Stimulated activated CD4-positive, alpha-beta T cell treated with anti-CD3 and anti-CD28 coated beads, Interleukin-4, amount 100 ng/mL, for 1 hour (primary cell): ENCODE results near the gene TAF3.

Experiments
- DNase-seq: peaks from one replicate; pipeline ENCODE4 v3.0.0-alpha.2; 2020

Gene TAF3

DNA sequence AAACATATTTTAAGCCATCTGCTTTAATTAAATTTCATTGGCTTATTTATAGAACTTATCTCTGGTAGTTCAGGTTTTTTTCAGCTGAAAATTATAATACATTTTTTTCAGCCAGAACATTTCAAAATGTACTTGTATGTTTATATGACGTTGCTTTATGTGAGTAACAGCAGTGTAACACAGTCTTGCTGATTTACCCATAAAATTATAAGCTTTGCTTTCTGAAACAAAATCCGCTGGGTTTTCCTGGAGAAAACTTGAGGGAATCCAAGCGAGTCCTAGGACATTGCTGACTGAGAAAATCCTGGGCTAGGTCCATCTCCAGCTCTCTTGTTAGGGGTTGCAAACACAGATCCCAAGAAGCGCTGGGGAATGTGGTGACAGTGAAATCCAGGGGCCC, 124.0 kb downstream of the TAF3 start:
- DNase-seq, result no peak

DNA sequence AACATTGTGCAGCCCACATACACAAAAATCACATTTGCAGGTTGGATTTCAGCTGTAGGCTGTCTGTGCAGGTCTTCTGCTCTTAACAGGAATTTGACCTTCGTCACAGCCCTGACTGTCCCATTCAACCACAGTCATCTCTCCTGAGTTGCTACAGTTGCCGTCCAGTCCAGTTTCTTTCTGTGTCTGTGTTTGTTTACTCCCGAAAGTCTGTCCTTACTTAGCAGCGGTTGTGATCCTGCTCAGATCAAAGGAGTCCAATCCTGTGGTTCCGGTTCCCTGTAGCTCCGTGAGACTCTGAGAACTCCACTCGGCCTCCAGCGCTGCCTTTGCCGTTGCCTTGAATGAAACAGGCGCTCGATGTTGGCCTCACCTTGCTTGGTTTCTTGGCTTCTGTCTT, 124.6 kb downstream of the TAF3 start:
- DNase-seq, result no peak

DNA sequence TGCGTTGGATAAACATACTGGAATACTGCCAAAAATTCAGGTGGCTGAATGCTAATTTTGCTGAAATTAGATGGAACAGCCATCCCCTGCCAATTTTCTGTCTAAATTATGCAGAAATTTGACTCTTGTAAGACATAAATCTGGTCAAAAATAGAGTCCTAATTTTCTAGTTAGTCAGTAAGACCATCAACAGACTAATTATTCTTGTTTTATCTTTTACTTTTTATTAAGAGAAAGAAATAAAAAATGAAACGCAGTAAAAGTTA, 125.8 kb downstream of the TAF3 start:
- no peak for DNase-seq

DNA sequence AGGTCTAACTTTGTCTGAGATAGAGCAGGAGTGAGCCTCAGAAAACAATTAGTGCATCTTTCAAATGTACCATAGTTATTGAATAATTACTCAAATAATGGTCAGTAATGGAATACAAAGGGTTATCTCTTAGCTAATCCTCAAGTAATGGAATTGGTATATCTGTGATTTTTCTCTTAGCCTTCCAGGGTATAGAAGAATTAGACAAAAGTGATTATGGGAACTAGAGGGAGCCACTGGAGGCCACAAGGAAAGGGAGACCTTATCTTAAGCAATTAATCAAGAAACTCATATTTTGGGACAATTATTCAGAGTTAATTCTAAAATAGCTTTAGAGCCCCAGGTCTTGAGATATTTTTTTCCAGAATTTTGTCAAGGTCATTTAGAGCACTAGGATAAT, 126.2 kb downstream of the TAF3 start:
- no peak for DNase-seq

DNA sequence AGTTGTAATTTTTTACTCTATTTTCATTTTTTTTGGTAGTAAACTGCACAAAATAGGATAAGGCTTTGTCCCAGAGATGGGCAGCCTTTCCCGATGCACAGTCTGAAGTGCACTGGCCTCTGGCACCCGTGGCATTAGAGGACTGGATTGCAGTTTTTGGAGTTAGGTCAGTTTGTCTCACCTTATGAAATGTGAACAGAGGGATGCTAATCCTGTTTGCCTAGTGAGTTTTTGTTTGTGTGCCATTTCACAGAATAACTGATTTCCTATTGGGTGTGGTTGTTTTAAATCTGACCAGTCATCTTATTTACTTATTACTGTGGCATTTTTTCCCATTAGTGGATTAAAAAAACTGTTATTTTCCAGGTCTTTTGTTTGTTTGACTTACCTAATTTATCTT, 126.7 kb downstream of the TAF3 start:
- DNase-seq, result no peak

DNA sequence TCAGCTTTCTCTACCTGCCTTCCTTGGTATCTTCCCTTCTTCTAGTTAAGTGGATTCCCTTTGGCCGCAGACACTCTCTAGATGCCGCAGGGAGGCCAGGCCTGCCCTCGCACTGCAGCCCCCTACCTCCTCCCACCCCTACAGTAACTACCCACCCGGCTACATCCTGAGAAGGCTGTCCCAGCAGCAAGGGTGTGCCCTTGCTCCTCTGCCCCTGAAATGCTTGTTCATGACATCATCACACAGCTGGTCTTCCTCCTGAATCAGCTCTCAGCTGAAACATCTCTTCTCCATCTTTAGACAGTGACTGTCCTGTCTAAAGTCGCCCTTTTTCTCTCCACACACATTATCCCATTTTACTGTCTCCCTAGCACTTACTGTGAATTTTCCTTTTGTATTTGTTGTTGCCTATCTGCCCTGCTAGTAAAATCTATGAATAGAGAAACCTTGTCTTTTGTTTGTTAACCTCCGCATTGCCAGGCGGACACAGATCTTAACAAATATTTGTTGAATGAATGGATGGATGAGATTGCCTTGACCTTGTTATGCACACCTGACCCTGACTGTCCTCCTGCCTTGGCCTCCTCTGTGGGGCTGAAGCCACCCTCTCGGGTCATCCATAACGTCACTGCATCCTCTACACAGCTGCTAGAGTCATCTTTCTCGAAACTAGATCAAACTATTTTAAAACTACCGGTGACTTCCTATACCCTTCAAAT, 127.3 kb downstream of the TAF3 start:
- DNase-seq, result no peak

DNA sequence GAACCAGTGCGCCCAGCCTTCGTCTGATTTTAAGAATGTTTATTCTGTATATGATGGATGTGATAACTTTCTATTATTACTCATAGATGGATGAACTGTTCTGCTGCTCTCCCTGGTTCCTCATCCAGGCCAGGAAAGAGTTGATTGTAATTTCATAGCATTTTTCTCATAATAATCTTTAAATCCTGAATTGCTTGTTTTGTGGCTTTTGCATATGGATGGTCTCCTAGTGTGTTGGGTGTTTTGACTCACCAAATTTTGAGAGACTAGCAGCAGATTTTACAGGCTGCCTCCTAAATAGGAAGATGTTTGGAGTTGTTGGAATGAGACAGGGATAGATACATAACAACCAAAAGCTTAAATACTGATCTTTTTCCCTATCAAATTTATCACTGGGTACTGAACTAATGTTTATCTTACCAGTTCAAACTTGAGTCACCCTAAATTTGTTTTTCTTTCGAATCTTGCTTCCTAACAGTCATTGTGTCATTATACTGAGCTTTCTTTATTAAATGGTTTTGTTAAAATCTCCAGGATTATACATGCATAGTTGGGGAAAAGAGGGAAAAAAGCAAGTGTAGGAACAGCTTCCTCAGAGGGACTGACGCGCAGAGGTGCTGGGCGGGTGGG, 130.2 kb downstream of the TAF3 start:
- no peak for DNase-seq

DNA sequence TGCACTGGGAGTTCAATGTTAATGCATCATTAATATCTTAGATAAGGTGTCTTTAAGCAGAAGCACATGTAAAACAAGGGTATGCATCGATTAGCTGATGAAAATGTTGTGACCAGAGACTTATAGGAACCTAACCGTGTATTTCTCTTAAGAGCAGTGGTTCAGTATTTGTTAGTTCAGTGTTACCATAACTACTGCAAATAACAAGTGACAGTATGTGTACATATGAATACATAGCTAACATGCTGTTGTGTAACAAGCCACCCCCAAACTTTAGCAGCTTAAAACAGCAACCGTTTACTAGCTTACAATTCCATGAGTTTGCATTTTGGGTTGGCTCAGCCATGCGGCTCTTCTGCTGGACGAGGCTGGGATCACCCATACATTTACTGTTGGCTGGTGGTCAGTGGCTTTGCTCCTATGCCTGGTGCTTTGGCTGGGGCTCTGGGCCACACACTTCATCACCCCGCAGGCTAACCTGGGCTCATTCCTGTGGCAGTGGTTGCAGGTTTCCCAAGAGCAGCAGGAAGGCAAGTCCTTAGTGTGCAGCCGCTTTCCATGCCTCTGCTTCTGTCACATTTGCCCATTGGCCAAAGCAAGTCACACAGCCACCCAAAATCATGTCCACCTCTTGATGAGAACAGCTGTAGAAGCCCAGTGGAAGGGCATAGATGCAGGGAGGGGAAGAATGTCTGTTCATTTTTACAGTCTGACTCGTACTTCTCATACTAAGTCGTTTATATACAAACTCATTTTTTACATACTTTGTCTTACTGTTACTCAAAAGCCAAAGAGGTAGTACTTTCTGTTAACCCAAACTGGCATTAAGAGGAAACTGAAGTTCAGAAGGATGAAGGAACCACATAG, 132.9 kb downstream of the TAF3 start:
- no peak for DNase-seq

DNA sequence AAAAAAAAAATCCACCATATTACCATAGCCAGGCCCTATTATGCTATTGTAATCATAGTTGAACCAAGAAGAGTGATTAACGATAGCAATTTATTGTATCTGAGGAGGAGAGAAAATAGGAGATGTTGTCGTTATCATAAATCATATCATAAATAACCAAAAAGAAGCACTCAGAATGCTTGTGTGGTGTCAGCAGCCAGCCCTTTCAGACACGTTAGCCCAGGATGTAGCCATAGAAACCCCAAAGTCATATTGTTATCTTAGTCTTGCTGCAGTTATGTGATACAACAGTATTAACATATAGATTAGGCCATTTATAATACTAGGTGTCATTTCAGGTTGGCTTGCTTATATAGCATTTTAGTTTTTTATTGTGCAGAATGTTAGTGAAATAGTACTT, 134.0 kb downstream of the TAF3 start:
- DNase-seq, result no peak

DNA sequence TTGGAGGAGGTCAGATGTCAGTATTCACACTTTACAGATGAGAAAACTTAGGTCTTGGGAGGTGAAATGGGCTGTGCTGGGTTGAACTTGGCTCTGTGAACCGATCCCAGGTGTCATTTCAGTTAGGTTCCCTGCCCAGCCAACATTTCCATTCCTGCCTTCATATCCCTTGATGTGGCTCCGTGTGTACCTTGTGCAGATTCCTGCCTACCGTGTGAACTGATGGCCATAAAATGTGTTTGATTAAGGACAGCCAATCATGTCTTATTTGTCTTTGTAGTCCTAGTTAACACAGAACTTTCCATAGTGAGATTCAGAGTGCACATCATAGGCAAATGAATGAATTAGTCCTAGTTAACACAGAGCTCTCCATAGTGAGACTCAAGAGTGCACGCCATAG, 135.1 kb downstream of the TAF3 start:
- DNase-seq, result no peak

DNA sequence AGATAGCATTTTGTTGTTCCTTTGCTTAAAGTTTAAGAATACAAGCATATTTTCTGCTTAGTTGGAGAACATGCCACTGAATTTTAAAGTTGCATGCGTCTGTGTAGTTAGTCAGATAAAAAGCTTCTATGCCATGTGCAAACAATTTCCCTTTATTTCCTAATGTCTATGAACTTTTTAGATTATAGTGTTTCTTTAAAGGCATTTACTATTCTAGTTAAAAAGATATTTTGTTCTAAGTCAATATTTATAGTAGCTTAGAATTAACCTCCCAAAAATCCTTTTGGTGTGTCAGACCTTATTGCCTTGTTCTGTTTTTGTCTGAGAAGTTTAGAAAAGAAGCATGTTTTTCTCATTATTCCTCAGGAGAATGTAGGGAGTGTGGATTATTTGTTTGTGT, 137.1 kb downstream of the TAF3 start:
- DNase-seq, result no peak

DNA sequence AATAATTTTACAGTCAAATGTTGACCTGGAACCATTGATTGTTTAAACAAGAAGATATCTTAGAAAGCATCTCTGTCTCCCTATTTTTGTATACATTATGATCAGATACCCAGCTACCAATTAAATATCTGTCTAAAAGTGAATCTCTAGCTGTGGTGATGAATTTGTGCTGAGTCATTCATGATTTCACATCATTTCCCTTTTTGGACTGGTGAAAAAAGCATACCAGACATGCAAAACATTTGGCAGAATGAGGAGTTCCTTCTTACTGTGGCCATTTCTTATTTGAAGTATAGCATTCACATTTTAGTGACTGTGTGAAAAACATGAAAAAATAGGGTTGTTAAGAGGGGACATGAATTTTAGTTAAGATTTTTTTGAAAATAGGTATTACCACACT, 138.2 kb downstream of the TAF3 start:
- no peak for DNase-seq

DNA sequence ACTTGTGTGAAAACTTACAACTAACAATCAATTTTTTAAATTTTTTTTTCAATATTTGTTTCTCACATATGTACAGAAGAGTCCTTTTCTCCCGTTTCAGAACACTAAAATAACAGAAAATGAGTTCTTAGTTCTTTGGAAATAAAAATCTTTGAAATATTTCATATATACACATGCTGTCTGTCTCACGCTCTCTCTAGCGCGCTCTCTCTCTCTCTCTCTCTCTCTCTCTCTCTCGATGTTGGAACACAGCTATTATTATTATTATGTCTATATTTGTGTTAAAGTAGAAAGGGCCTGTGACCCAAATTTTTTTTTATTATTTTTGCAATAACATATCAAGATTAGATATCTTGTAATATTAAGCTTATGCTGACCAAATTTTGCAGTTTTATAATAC, 139.3 kb downstream of the TAF3 start:
- DNase-seq, result no peak

DNA sequence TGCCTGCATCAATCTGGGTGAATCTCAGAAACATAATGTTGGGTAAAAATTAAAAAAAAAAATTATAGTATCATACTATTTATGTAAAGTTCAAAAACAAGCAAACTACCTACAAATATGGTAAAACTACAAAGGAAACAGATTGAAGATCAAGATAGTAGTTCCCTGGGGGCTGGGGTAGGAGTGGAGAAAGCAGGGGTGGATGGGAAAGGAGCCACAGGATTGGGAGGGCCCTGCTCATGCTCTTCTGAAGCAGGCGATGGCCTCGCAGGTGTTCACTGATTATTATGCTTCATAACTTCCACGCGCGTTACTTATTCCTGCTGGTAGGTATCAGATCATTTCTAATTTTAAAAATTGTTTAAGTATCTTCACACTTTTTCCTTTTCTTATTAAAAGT, 140.1 kb downstream of the TAF3 start:
- no peak for DNase-seq

DNA sequence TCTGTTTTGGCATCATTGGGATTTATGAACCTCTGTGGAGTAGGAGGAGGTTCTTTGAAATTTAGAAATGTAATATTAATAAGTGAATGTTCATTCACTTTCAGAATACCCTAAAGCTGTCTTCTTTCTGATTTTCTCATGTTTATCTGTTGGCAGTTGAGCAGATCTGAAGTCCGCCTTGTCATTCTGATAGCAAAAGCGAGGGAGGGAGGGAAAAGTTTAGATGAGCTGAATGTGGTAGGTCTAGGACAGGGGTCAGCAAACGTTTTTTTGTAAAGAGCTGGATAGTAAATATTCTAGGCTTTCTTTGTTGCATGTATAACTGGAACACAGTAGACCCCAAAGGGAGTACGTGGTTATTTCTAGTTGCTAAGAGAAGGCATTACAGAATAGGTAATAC, 141.8 kb downstream of the TAF3 start:
- no peak for DNase-seq

DNA sequence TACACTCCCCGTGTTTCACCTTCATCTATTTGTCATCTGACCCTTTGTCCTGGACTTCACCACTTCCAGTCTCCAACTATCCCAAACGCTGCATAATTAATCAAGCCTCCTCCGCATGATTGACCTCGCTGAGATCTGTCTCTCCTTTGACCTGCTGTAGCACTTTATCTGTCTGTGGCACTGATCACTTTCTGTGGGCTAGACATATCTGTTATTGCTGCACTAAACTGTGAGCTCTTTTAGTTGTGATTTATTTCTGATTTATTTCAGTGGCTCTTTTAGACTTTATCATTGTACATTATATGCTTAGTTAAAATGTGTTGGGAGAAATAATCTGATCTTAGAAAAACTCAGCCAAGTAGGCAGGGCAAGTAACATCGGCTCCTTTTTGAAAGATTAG, 144.3 kb downstream of the TAF3 start:
- DNase-seq, result no peak

DNA sequence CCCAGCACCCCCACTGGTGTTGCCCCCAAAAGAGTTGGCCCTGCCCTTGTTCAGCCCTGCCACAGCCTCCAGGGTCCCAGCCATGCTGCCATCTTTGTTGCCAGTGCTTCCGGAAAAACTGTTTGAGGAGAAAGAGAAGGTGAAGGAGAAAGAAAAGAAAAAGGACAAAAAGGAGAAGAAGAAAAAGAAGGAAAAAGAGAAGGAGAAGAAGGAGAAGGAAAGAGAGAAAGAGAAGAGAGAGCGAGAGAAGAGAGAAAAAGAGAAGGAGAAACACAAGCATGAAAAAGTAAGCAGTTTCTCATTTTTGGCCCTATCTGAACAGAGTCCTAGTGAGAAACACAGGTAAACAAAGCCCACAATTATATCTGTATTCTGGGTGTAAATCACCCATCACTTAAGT, 147.2 kb downstream of the TAF3 start:
- DNase-seq, result no peak

DNA sequence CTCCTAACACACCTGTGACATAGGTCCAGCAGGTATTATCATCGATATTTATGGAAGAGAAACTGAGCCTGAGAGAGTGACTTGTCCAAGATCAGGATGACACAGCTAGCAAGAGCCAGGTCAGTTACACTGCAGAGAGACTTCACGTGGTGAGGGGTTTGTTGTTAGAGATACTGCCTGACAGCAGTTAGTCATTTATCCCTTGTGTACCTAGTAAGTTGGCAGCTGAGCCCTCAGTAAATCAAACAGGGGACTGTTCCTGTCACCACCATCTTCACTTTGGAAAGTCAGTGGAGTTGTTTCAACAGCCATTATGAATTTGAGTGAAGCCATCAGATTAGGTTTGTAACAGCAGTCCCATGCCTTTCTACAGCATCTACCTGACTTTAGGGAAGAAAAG, 148.7 kb downstream of the TAF3 start:
- no peak for DNase-seq

DNA sequence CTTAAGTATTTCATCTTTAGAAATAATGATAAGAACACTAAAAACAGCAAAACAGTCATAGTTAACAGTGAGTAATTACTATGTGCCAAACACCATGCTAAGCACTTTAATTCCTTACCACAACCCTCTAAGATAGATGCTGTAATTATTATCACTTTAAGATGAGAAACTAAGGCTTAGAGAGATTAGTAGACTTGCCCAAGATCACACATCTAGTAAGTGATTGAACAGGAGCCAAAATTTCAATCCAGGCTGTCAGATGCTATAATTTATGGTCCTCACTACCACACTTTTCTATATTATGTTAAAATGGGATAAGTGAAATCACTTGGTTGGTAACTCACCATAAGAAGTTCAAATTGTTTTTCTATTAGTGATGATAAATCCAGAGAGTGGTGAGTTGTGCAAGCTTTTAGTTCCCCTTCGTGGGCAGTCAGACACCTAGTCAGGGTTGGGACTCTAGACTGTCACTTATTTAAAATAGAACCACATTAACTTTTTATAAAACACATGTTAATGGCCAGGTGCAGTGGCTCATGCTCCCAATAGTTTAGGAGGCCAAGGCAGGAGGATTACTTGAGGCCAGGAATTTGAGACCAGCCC, 150.3 kb downstream of the TAF3 start:
- DNase-seq, result no peak

DNA sequence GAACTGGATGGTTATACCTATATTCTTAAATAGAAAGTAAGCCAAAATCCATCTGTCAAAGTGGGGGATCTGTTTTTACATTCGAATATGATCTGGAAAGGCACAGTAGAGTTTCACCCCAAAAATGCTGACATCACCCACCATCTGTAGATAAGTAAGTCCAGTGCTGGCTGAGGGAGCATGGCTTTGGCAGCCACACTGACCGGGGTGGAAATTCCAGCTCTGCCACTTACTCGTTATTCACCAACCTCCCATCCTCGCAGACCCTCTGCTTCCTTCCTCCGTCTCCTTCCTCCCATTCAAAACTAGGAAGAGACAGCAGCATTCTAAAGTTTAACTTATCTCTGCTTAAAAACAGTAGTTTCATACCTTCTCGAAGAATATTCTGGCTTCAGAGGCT, 151.3 kb downstream of the TAF3 start:
- DNase-seq, result no peak

DNA sequence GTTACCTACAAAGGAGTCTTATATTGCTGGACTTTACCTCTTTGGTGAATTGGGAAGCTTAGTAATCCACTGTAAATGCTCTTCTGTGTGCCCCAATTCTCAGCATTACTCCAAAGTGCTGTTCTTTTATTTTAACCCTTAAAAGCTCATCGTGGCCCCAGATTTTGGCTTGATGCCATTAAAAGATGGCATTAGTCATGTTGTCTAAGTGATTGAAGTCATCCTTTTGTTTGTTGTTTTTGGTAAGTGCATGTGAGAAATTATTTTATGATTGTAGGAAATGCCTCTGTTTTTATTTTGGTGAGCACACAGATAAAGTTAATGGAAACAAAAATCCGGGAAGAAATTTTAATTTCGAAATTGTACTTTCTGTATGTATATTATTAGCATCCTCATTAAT, 153.6 kb downstream of the TAF3 start:
- no peak for DNase-seq

DNA sequence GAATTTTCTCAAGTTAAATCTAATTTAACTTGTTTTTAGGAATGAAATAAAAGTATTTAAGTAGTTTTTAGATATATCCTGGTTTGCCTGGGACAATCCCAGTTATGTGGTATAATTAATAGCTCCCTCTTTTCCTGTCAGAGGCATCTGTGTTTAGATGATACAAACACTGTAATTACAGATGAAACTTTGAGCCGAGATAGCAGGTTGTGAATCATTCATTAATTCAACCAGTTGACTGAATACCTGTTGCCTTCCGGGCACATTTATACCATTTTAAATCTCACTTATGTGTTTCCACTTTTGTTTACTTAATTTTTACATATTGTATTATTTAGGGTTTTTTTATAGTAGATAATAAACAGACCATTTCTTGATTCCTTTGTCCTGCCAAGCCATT, 154.1 kb downstream of the TAF3 start:
- DNase-seq, result no peak

DNA sequence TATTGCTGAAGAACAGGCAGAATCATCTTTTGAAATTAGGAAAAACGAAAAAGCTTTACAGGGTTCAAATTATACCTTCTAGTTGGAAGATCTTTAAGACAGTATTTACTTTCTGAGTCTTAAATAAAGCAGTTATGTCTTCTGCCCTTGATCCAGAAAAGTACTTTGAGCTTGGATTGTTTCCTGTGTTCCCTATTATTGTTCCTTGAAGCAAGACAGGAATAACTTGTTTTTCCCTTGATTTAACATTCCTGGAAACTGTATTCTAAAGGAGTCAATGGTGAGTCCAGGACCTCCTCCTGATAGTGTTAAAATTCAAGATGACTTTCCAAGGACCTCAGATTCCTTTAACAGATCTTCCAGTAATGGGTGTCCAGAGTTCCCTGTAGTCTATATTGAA, 161.9 kb downstream of the TAF3 start:
- no peak for DNase-seq

DNA sequence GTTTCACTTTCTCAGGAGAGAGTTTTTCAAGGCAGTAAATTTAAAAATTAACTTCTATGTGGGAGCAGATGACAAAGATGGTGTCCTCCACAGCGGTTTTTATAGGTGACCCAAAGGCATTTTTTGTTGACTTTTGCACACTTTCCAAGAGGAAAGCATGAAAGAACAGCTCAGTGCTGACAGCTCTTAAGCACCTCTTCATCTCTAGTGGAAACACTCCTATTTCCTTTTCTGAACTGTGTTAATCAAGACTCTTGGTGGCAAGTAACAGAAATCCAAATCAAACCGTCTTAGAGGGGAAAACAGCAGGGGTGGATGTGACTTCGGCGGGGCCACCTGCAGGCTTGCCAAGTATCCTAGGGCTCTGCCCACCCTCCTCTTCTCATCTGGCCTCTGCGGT, 164.4 kb downstream of the TAF3 start:
- DNase-seq, result no peak
